ENCODE results near the gene HIP1R.

The HIP1R gene

DNA sequence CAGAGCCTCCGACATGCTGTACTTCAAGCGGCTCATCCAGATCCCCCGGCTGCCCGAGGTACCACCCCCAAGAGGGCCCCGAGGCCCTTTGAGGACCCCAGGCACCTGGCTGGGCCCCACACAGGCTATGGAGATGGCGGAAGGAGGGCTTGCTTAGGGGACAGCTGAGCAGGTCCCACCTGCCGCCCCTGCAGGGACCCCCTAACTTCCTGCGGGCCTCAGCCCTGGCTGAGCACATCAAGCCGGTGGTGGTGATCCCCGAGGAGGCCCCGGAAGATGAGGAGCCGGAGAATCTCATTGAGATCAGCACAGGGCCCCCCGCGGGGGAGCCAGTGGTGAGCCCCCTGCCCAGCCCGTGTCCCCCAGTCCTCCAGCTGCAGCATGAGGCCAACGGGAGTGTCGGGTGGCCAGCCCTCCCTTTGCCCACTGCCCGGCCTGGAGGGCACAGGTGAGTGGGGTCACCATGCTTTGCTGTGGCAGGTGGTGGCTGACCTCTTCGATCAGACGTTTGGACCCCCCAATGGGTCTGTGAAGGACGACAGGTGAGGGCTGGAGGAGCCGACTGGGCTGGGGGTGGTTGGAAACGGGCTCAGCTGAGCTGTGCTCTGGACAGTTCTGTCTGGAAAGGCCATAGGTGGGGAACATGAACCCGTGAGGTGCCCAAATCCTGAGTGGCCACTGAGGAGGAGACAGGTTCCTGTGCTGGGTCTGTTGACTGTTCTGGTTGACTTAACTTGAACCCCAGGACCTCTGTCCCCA is 20.0 kb downstream of the HIP1R start:
- Histone ChIP-seq H2AK5ac (ENCODE audit: low read length, severe bottlenecking) (no peak overlapping the region), H3K27ac (ENCODE audit: low read length, poor library complexity, severe bottlenecking) (no peak overlapping the region), H3K4ac (ENCODE audit: low read depth in 1 of 2, low read length in 2 of 2) (no peak overlapping the region), H4K8ac (ENCODE audit: low read length) (no peak overlapping the region), H3K27me3 (ENCODE audit: control insufficient read depth in 1 of 2, insufficient read depth in 1 of 2, low read length in 2 of 2) (no peaks in the 10 kb centered on the region), H3K4me1 (ENCODE audit: control insufficient read depth, insufficient read depth, low read depth, low read length) (peaks cover 17% of the 10 kb centered on the region), H3K18ac (ENCODE audit: low read depth in 1 of 2, low read length in 2 of 2) (no peak overlapping the region), H2BK15ac (ENCODE audit: low read depth, poor library complexity, severe bottlenecking) (peak overlapping the region; percentile 8), H3K23ac (ENCODE audit: low read length in 2 of 2) (no peak overlapping the region), H3K36me3 (ENCODE audit: control insufficient read depth in 1 of 2, insufficient read depth in 2 of 2, low read depth in 1 of 2, low read length in 2 of 2) (peaks cover 3 to 80% of the 10 kb centered on the region in 2 experiments), H2BK5ac (ENCODE audit: low read depth, low read length, poor library complexity, severe bottlenecking) (no peak overlapping the region), H3K9me3 (ENCODE audit: control insufficient read depth, low read length) (no peaks in the 10 kb centered on the region), H3K79me1 (replicated peaks; ENCODE audit: low read length, poor library complexity, severe bottlenecking) (peaks cover 7% of the 10 kb centered on the region), H2BK12ac (ENCODE audit: low read length in 2 of 2) (no peak overlapping the region), H3K9ac (ENCODE audit: low read length) (no peak overlapping the region), H2AFZ (ENCODE audit: low read depth, low read length) (no peak overlapping the region), H2BK120ac (ENCODE audit: low read depth, low read length) (no peak overlapping the region), H3K14ac (ENCODE audit: low read length in 2 of 2) (no peak overlapping the region), H3K4me3 (ENCODE audit: insufficient read depth in 1 of 2, low read depth in 1 of 2, low read length in 2 of 2) (no peak overlapping the region), H4K91ac (ENCODE audit: low read length) (no peak overlapping the region), H3K4me2 (ENCODE audit: low read length, poor library complexity, severe bottlenecking) (no peak overlapping the region)
- no peak for DNase-seq
- WGBS: 96% methylated on average over 24 of the region's 24 CpGs

GRCh38 chr12:122855928-122856831 is 20.9 kb downstream of the HIP1R start:
- no peak overlapping the region for H3K4me3 ChIP-seq (ENCODE audit: insufficient read depth in 1 of 2, low read depth in 1 of 2, low read length in 2 of 2)

DNA sequence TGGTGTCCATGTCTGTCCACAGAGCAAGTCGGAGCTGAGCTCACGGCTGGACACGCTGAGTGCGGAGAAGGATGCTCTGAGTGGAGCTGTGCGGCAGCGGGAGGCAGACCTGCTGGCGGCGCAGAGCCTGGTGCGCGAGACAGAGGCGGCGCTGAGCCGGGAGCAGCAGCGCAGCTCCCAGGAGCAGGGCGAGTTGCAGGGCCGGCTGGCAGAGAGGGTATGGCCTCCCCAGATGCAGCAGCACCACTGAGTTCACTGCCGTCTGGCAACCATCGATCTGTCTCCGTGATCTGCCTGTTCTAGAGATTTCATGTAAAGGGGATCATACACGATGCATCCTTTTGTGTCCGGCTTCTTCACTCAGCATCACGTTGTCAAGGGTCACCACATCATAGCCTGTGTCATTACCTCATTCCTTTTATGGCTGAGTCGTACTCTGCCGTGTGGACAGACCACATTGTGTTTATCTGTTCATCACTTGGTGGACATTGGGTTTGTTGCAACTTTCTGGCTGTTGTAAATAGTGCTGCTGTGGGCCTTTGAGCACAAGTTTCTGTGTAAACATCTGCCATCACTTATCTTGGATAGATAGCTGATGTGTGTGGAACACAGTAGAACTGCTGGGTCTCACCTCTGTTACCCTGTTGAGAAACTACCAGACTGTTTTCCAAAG is 21.9 kb downstream of the HIP1R start:
- H3K27me3 ChIP-seq (ENCODE audit: control insufficient read depth in 1 of 2, insufficient read depth in 1 of 2, low read length in 2 of 2): no peaks in the 10 kb centered on the region
- H3K27ac ChIP-seq (ENCODE audit: low read length, poor library complexity, severe bottlenecking): no peak overlapping the region
- H3K4me2 ChIP-seq (ENCODE audit: low read length, poor library complexity, severe bottlenecking): no peak overlapping the region
- no peak overlapping the region for H3K14ac ChIP-seq (ENCODE audit: low read length in 2 of 2)
- peak overlapping the region; percentile 9 for H4K91ac ChIP-seq (ENCODE audit: low read length)
- H4K8ac ChIP-seq (ENCODE audit: low read length): no peak overlapping the region
- peaks cover 15% of the 10 kb centered on the region for H3K79me1 ChIP-seq (replicated peaks; ENCODE audit: low read length, poor library complexity, severe bottlenecking)
- H2BK120ac ChIP-seq (ENCODE audit: low read depth, low read length): no peak overlapping the region
- 76% methylated on average over 24 of the region's 24 CpGs for whole genome bisulfite sequencing
- no peak overlapping the region for H2AK5ac ChIP-seq (ENCODE audit: low read length, severe bottlenecking)
- peak overlapping the region in 1 of 2 experiments; percentile 71 for H3K18ac ChIP-seq (ENCODE audit: low read depth in 1 of 2, low read length in 2 of 2)
- no peak overlapping the region for H3K4me3 ChIP-seq (ENCODE audit: insufficient read depth in 1 of 2, low read depth in 1 of 2, low read length in 2 of 2)
- H2BK5ac ChIP-seq (ENCODE audit: low read depth, low read length, poor library complexity, severe bottlenecking): no peak overlapping the region
- H2AFZ ChIP-seq (ENCODE audit: low read depth, low read length): no peak overlapping the region
- no peak overlapping the region for H2BK15ac ChIP-seq (ENCODE audit: low read depth, poor library complexity, severe bottlenecking)
- no peak overlapping the region for H3K4ac ChIP-seq (ENCODE audit: low read depth in 1 of 2, low read length in 2 of 2)
- H2BK12ac ChIP-seq (ENCODE audit: low read length in 2 of 2): peak overlapping the region in 1 of 2 experiments; percentile 37
- peak; percentile 96 for DNase-seq
- H3K36me3 ChIP-seq (ENCODE audit: control insufficient read depth in 1 of 2, insufficient read depth in 2 of 2, low read depth in 1 of 2, low read length in 2 of 2): peaks cover 7 to 88% of the 10 kb centered on the region in 2 experiments
- no peak overlapping the region for H3K9ac ChIP-seq (ENCODE audit: low read length)
- no peaks in the 10 kb centered on the region for H3K9me3 ChIP-seq (ENCODE audit: control insufficient read depth, low read length)
- H3K4me1 ChIP-seq (ENCODE audit: control insufficient read depth, insufficient read depth, low read depth, low read length): peaks cover 27% of the 10 kb centered on the region
- no peak overlapping the region for H3K23ac ChIP-seq (ENCODE audit: low read length in 2 of 2)

More at GRCh38 chr12:122855928-122856831, 20.9 kb downstream of the HIP1R start:
- H3K36me3 ChIP-seq (ENCODE audit: control insufficient read depth in 1 of 2, insufficient read depth in 2 of 2, low read depth in 1 of 2, low read length in 2 of 2): peaks cover 3 to 84% of the 10 kb centered on the region in 2 experiments
- H3K4me2 ChIP-seq (ENCODE audit: low read length, poor library complexity, severe bottlenecking): no peak overlapping the region
- H3K9ac ChIP-seq (ENCODE audit: low read length): no peak overlapping the region
- no peaks in the 10 kb centered on the region for H3K27me3 ChIP-seq (ENCODE audit: control insufficient read depth in 1 of 2, insufficient read depth in 1 of 2, low read length in 2 of 2)
- H2BK15ac ChIP-seq (ENCODE audit: low read depth, poor library complexity, severe bottlenecking): no peak overlapping the region
- H3K14ac ChIP-seq (ENCODE audit: low read length in 2 of 2): no peak overlapping the region
- H3K27ac ChIP-seq (ENCODE audit: low read length, poor library complexity, severe bottlenecking): no peak overlapping the region
- H2AK5ac ChIP-seq (ENCODE audit: low read length, severe bottlenecking): no peak overlapping the region
- H3K79me1 ChIP-seq (replicated peaks; ENCODE audit: low read length, poor library complexity, severe bottlenecking): peaks cover 9% of the 10 kb centered on the region
- no peak overlapping the region for H2BK12ac ChIP-seq (ENCODE audit: low read length in 2 of 2)
- H2AFZ ChIP-seq (ENCODE audit: low read depth, low read length): no peak overlapping the region
- H3K4me1 ChIP-seq (ENCODE audit: control insufficient read depth, insufficient read depth, low read depth, low read length): peaks cover 25% of the 10 kb centered on the region
- no peak overlapping the region for H2BK120ac ChIP-seq (ENCODE audit: low read depth, low read length)
- no peak overlapping the region for H4K8ac ChIP-seq (ENCODE audit: low read length)
- H2BK5ac ChIP-seq (ENCODE audit: low read depth, low read length, poor library complexity, severe bottlenecking): no peak overlapping the region
- H4K91ac ChIP-seq (ENCODE audit: low read length): no peak overlapping the region
- H3K9me3 ChIP-seq (ENCODE audit: control insufficient read depth, low read length): no peaks in the 10 kb centered on the region
- H3K23ac ChIP-seq (ENCODE audit: low read length in 2 of 2): no peak overlapping the region
- no peak overlapping the region for H3K4ac ChIP-seq (ENCODE audit: low read depth in 1 of 2, low read length in 2 of 2)
- peak overlapping the region in 1 of 2 experiments; percentile 16 for H3K18ac ChIP-seq (ENCODE audit: low read depth in 1 of 2, low read length in 2 of 2)
- DNase-seq: no peak
- WGBS: 96% methylated on average over 40 of the region's 40 CpGs
